ENCODE data around the gene KCNK5.

Gene KCNK5

GRCh38 chr6:39143238-39143930 lies 85.9 kb downstream of the KCNK5 start:
- DNase-seq (ENCODE audit: low read depth in 3 of 3, low spot score in 1 of 3) = no peak

- no peak for DNase-seq (ENCODE audit: low read depth in 3 of 3, low spot score in 1 of 3)
Observed at GRCh38 chr6:39140556-39141167, 88.6 kb downstream of the KCNK5 start.

Measured in stimulated activated CD4-positive, alpha-beta T cell treated with anti-CD3 and anti-CD28 coated beads, TNF-alpha, amount 100 ng/mL, for 1 hour (primary cell).